ENCODE results near the gene MEF2C. TPM values are rescaled to one million over a fixed set of nuclear protein-coding genes. Genes with fewer than 3 reads are reported as not detected.
"Not testable (repeated sequence)": the region's sequence is repeated elsewhere in the genome, so short reads cannot be mapped to it uniquely, and the experiment has no call there.

The MEF2C gene
- 1.8 and 8.3 TPM in 2 replicates for total RNA-seq

GRCh38 chr5:88883059-88883835 is at the start of gene MEF2C:
MEF2C (minus strand) TSS chr5:88883184; CDS start chr5:88823788, 59,396 bp downstream.
- peak; percentile 56 for DNase-seq (ENCODE audit: low read depth)

DNA sequence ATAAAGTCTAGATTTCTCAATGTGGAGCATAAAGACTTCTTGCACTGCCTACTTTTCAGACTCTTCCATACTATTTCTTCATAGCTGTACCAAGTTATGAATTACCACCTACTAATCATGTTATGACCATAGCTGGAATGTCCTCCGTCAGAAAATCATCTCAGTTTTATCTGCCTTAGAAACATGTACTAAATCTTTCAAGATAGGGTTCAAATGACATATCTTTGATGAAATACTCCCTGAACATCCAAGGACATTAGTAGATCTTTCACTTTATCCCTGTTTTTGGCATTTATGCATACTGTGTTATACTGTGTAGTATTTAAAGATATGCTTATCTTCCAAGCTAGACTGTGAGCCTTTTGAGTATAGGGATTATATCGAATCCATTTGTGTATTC is 49.6 kb upstream of the MEF2C start:
- no peak for DNase-seq (ENCODE audit: low read depth)

DNA sequence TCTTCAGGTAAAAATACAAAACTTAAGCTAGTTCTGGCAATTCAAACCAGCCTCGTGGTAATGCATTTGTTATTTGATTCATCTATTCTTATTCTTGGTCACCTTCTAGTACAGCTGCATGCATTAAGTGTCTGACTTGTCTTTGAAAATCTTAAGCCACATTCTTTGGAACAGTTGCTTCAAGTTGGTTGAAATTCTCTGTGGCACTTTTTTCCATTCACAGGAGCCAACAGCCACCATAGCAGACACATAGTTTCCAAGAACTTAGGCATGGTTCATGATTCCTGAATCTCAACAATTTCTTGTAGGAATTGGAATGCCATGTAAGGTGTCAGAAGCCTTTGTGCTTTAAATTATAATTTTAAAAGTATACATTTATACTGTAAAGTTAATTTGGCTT is 47.4 kb upstream of the MEF2C start:
- no peak for DNase-seq (ENCODE audit: low read depth)

DNA sequence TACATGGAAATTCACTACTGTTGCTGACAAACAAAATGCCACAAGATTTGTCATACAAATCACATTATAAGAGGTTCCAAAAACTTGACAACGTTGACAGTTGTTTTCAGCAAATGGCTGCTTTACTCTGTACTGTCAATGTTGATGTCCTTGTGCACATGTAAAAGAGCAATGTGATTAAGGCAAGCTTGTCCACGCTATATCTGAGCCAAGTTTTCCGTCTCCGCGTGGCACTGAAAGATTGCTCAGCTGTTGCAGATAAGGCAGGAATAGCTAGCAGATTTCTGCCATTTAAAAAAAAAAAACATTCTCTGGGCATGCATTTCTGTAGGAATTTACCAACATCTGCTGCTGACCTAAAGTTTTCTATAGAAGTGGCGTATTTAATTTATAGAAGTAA is 46.4 kb upstream of the MEF2C start:
- no peak for DNase-seq (ENCODE audit: low read depth)

DNA sequence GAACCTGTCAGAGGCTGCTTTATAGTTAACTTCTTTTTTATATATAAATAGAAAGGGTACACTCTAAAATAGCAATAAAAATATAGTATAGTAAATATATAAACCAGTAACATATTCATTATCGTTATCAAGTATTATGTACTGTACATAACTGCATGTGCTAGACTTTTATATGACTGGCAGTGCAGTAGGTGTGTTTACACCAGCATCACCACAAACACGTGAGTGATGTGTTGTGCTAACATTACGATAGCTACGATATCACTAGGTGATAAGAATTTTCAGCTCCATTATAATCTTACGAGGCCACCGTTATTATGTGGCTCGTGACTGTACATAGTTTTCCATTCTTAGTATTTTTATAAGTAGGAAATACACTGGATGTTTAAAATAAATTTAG is 43.8 kb upstream of the MEF2C start:
- DNase-seq (ENCODE audit: low read depth), result no peak

- DNase-seq (ENCODE audit: low read depth), result peak; percentile 60
Measured at GRCh38 chr5:88925692-88926490, 42.9 kb upstream of the MEF2C start.

DNA sequence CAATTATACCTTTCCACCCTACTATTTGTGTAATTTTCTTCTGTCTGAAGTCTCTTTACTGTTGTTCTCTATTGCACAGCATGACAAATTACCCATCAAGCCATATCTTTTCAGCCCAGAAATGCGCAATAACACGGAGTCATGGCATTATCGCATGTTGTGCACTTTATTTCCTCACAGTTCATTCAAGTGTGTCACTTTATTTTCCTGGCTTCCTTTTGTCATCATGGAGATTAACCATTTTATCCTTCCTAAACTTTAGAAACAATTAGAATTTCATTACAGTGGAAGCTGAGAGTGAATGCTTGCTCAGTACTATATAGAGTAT is 41.3 kb upstream of the MEF2C start:
- DNase-seq (ENCODE audit: low read depth), result peak; percentile 45

GRCh38 chr5:88923623-88924329 is 40.8 kb upstream of the MEF2C start:
- no peak for DNase-seq (ENCODE audit: low read depth)

DNA sequence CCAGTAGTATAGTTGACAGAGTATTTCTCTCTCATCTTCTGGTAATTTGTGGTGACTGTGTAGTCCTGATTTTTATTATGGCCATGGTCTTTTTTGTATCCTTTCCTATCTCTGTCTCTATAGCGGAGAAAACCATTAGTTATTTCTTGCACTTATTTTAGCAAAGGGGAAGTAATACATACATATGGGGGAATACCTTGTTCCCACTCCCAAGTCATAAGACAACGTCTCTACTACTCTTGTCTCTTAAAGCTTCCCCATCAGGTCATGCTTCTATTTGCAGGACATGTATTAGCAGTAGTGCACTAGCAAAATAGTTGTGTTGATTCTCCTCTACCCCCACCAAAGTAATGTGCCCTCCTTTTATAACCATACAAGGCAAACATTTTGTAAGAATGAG is 29.8 kb upstream of the MEF2C start:
- DNase-seq (ENCODE audit: low read depth), result not testable (repeated sequence)

GRCh38 chr5:88911059-88911572 is 28.1 kb upstream of the MEF2C start:
- DNase-seq (ENCODE audit: low read depth), result not testable (repeated sequence)

DNA sequence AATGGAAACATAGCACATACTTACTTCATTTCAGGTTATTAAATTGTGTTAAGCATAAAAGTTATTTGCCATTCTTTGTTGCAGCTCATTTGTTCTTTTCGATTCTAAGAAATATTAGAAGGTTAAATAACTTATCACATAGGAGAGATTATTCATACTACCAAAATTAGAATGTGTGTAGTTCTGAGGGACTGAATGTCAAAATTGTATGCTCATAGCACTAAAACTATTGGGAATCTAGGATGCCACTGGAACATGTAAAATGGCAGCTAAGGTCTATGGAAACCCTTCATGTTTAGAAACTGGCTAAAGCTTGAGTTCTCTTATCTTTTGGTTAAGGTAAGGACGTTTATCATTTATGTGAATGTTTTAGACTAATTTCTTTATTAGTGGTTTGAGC is 21.5 kb upstream of the MEF2C start:
- not testable (repeated sequence) for DNase-seq (ENCODE audit: low read depth)

DNA sequence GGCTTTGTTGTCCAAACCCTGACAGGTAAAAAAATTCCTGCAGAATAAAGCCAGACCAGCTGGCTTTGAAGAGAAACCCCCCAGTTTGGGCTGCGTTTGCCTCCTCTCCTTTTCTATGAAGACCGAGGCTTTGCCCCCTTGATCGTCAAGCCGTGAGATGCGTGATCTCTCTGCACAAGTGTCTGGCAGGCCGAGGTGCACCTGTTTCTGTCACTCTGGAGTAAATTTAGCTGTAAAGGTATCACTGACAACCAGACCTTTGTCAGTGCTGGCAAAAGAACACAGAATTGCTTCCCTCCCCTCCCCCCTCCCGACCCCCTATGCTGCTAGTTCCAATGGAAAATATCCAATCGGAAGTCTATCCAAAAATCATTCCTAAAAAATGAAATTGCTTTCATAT is 21.0 kb upstream of the MEF2C start:
- DNase-seq (ENCODE audit: low read depth), result not testable (repeated sequence)

- not testable (repeated sequence) for DNase-seq (ENCODE audit: low read depth)
Measured at GRCh38 chr5:88901077-88901476, 18.1 kb upstream of the MEF2C start.

DNA sequence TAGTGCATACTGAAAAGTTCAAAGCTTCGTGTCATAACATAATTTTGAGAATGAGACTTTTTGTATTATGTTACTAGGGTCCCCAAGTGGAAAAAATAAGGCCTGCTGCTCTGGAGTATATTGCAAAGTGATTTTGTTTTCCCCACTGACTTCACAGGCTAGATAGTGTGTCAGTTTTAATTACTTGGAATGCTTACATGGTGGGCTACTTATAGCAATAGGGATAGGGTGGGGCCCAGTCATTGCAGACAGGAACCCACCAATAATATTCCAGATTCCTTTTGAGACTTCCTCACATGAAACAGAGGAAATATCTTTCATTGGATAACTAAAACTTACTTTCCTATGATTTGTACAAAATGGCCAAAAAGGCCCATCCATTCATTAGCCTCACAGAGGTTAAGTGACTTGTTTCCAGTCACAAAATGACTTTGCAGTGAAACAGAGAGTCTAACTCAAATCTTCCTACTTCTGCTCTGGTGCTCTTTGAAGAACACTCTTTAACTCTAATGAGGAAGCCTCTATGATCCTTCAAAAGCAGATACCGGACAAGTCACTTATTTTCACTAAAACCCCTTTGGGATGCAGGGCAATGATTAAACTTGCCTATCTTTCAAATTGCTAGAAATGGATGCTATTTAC is 16.2 kb upstream of the MEF2C start:
- DNase-seq (ENCODE audit: low read depth), result no peak

DNA sequence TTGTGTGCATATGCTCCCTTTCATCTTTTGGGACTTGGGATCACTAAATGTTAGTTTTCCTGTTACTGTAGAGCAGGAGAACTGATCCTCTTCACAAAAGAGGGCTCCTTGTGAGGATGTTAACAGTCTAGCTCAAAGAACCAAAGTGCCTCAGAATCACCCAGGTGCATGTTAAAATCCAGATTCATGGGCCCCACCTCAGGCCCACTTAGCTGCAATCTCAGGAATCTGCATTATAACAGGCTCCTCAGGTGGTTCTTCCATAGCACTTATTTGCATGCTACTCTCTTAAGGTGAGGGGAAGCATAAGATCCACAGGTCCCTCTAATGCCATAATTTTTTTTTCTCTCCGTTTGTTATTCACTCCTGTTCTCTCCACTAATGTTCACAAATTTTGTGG is 14.8 kb upstream of the MEF2C start:
- DNase-seq (ENCODE audit: low read depth), result no peak

DNA sequence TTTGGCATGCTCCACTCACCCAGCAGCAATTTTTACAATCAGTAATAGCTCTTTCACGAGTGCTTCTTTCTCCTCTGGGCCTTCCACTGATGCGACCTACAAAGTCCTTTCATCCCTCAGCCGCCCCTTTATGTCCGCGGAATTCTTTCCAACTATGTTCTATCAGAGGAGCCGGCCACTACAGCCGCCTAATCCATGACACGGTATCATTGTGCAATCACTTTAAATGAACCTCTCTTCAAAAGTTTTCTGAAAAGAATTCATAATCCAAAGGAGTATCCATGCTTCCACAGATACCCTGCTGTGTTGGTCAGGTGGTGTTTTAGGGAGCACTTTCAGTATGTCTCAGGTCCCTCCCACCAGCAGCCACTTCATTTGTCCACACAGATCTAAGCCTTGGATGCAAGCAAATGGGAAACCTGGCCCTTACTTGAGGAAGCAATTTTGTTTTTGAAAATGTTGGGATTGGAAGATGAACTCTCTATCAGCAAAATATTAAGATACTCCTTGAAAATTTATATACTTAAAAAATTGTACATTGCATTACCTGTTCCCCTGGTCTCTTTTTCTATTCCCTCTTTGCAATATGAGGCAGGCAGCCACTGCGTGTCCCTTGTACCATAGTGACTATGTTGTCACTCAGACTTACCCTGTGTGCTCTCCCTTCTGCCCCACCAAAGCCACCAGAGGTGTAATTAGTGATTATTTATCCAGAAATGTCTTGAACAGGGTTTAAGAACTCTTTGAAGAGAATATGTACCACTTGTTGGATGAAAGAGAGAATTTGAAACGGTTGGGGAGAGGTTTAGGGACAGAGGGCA is 12.9 kb upstream of the MEF2C start:
- DNase-seq (ENCODE audit: low read depth), result no peak

DNA sequence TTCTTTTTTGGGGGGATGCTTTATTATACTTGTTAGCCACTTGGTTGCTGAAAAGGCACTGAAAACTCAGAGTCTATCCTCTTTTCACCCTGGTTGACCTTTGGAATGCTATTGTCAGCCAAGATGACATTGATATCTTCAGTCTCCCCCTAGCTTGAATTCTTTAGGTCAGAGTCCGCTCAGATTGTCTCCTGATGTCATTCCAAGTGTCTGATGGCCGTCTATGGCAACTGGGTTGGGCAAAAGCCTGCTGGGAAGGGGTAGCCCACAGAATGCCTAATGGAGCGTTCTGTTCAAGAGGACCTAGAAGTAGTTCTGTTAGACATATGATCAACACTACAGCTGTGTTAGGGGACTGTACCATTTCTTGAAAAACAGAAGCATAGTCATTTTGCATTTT is 9.7 kb upstream of the MEF2C start:
- no peak for DNase-seq (ENCODE audit: low read depth)

- no peak for DNase-seq (ENCODE audit: low read depth)
Measured at GRCh38 chr5:88890070-88890781, 7.2 kb upstream of the MEF2C start.

GRCh38 chr5:88889189-88890069 is 6.4 kb upstream of the MEF2C start:
- DNase-seq (ENCODE audit: low read depth), result no peak

All from renal cortical epithelial cell (primary cell).